ENCODE results near the gene LITAFD. TPM values are rescaled to one million over a fixed set of nuclear protein-coding genes. Genes with fewer than 3 reads are reported as not detected.
"Not testable (repeated sequence)": the region's sequence is repeated elsewhere in the genome, so short reads cannot be mapped to it uniquely, and the experiment has no call there.

LITAFD gene
- total RNA-seq, 1 donor from 2014 or later: not detected

DNA sequence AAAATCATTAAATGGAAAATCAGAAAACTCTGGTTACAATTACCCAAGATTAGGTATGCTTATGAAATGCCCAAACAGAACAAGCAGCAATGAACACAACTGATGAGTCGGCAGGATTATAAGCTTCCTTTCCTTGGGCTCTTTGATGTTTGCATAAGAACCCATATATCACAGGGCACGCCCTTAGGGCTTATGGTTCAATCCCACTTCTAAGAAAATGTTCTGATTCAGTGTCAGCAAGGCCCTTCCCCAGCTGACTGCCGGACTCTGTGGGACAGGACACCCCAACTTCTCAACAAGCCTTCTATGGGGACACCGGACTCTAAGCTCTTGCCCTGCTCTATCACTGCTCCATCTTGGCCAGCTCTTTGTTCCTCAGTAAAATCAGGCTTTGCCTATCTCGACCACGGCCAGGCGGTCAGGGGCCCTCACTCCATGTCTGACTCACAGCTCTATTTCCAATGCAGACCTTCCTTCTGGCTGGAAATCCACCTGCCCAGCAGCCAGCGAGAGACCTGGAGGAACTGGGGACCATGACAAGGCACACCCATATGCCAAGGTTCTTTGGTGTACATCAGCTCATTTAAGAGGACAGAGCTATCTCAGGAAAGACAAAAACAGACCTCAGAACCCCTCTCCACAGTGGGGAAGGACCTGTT lies 26.8 kb downstream of the LITAFD start:
- no peak for DNase-seq (ENCODE audit: low spot score)
- intact Hi-C loops (cut with DNase I): loop anchor here (10.0 kb wide), 1 partner anchor 96 kb away; no protein-coding TSS in a partner anchor

DNA sequence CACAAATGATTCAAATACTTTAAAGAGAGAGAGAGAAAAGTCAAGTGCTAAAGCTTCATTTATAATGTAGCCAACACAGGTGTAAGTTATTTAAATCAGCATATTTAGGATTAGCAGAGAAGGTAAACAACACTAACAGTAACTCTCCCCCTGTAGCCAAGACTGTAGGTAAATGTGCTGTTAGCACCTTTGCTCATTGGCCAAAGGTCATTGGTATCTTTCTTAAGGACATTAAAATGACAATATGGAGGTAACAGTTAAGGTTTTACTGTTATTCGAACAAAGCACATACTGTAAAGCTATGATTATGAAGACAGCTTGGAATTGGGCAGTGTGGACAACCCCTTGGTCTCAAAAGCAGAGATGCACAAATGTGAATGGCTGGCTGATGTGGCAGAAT lies 28.7 kb downstream of the LITAFD start:
- intact Hi-C loops (cut with DNase I): no loop called here
- no peak for DNase-seq (ENCODE audit: low spot score)

DNA sequence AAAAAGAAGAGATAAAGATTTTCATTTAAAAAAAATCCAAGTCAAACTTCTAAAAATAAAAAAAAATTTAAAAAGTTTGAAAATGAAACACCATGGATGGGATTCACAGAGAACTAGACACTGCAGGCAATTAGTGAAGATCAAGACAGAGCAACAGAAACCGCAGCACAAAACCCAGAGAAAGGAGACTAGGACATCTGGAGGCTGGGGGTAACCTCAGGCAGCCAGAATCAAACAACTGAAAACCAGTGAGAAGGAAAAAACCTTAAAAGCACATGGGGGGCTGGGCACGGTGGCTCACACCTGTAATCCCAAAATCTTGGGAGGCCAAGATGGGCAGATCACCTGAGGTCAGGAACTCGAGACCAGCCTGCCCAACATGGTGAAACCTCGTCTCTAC lies 30.6 kb downstream of the LITAFD start:
- DNase-seq (ENCODE audit: low spot score): no peak
- intact Hi-C loops (cut with DNase I): no loop called here

DNA sequence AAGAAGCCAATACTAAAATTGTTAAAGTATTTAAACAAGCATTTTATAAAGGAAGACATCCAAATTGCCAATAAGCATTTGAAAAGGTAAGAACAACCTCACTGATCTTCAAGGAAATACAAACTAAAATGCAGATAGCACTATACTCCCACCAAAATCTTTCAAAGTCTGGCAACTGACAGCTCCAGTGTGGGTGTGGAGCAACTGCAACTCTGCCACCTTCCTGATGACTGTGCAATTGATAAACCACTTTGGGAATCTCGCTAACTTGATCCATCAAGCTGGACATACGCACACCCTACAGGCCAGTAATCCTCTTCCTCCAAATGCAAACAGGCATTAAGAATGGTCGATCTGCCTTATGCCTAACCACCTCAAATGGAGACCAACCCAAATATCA lies 31.9 kb downstream of the LITAFD start:
- intact Hi-C loops (cut with DNase I): no loop called here
- DNase-seq (ENCODE audit: low spot score): no peak

DNA sequence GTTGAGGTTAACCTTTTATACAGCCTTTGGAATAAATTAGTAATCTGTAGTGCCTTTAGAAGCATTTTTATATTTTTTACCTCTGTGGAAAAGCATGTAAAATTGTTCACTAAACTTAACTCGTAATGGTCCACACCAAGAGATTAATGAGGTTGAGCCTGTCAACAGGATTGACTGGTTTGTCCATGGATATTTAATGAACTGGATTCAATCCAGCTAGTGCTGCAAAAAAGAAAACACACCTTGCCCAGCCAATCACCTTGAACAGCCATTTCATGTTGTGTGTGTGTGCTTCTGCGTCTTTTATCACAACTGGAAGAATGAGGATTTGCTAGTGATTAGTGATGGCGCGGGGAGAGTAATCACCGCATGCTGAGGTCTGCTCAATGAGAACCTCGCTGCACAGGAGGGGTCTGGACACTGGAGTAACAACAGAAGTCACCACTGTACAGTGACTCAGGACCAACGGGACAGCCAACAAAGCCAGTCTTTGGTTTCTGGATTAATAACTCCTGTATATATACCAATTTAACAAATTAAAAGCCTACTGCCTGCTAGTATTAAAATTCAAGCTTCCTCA lies 33.7 kb downstream of the LITAFD start:
- intact Hi-C loops (cut with DNase I): no loop called here

DNA sequence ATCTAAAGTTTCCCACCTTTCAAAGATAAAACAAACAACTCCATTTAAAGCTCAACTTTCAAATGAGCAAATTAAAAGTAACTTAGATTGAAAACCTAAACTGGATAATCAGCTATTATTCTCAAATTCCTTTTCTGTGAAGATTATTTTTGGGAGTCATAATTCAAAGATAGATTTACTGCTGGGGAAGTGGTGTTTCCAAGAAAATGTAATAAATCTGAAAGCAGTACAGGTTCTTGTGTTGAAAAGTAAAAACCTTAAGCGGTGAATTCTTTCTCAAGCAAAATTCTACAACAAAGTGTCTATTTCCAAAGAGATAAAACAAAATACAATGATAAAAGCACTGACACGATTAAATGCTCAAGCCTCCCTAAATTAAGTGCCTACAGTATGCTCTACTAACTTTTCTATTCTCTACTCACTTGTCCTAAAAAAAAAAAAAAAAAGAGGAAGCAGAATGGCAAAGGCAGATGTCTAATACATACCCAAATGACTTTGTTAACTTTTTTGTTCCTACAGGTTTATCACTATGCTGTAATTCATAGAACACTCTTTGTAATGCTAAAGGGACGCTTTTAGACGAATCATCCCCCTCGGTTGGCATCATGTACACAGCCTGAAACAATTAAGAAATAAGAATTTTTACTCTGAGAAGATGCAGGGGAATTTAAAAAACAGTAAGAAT lies 34.5 kb downstream of the LITAFD start:
- intact Hi-C loops (cut with DNase I): no loop called here

More for the DNA sequence above, 33.7 kb downstream of the LITAFD start:
- DNase-seq (ENCODE audit: low spot score): no peak

DNA sequence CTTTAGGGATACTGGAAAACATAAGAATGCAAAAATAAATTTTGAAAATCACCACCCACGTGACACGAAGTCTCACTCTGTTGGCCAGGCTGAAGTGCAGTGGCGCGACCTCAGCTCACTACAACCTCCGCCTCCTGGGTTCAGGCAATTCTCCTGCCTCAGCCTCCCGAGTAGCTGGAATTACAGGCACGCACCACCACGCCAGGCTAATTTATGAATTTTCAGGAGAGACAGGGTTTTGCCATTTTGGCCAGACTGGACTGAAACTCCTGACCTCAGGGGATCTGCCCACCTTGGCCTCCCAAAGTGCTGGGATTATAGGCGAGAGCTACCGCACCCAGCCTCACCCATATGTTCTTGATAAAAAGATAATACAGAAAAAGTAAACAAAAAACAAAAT lies 35.2 kb downstream of the LITAFD start:
- DNase-seq (ENCODE audit: low spot score); intact Hi-C loops (cut with DNase I): not testable (repeated sequence)

More for the DNA sequence above, 34.5 kb downstream of the LITAFD start:
- no peak for DNase-seq (ENCODE audit: low spot score)

DNA sequence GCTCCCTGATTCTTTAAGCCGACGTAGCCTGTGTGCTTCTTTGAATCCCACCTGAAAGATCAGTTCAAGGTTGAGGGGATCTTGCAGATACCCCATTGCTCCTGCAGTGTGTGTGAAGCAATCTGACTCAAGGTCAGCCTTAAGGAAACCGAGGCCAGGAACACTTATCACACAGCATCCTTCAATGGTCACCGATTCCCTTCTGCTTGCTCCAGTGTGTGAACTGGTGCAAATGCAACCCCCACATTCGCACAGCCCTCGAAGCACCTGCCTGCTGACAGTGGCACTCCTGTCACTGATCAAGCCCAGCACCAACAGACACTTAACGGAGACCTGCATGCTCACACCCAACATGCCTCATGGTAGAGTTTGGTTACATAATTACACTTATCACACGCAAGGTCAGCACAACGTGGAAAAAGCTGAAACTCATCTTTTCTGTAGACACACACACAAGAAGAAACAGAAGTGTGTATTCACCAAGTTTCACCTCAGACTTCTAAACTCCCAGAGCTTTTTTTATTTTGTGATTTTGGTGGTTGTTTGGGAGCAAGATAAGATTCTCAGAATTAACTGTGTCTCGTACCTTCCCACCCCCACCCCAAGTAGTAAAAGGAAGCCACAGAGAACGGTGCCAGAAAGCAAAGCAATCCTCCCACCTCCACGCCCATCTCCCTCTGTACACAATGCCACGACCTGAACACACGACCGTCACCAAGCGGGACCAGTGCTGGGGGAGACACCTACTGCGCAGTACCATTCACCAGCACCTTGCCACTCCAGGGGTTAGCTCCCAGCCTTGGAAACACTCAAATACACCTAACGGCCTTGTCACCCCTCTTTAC lies 37.2 kb downstream of the LITAFD start:
- intact Hi-C loops (cut with DNase I): no loop called here
- no peak for DNase-seq (ENCODE audit: low spot score)

DNA sequence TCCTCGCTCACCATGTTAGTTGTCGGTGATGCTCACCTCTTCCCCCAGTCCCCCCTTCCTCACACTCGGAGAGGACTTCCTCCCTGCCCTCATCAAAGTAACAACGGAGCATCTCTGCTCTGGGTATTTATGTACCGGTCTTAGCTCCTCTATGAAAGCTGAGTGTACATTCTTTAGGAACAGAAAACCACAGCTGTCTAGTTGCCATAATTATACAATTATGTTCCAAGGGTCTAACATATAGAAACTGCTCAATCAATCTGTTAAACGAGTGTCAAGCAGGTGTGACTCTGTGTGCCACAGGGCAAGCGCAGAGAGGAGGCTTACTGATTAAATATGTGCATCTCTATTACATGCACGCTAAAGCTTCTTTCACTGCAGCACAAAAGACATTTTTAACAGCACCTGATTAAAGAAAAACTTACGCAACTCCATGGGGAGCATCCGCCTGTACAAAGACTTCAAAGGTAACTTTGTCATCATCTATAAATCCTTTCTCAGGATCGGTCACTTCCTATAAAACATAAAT lies 37.8 kb downstream of the LITAFD start:
- intact Hi-C loops (cut with DNase I): no loop called here
- no peak for DNase-seq (ENCODE audit: low spot score)

DNA sequence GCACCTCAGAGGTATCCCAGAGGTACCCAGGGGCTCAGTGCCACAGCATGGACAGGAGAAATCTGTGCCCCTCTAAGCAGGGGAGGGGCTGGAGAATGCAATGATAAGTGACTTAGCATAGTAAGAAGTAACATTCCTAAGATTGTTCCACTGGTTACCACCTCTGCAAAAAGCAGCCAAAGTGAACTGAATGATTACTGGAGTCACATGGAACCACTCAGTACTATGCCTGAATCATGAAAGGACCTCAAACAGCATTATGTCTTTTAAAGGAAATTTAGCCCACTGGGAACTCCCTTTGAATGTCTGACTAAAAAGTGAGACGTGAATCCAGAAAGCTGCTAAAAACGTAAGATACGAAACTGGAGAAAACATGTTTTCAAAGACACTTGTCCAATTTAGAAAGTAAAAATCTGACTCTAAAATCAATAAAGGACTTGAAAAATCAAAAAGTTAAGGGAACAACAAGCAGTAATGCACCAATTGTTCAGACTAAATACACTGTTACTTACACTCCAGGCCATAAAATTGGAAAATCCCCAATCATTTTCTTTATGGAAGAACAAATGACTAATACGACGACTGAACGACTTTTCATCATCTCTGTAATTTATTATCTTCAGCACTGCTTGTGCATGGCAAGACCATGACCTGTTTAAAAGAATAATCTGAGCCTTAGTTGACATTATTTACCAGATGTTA lies 38.6 kb downstream of the LITAFD start:
- intact Hi-C loops (cut with DNase I): no loop called here
- DNase-seq (ENCODE audit: low spot score): no peak

DNA sequence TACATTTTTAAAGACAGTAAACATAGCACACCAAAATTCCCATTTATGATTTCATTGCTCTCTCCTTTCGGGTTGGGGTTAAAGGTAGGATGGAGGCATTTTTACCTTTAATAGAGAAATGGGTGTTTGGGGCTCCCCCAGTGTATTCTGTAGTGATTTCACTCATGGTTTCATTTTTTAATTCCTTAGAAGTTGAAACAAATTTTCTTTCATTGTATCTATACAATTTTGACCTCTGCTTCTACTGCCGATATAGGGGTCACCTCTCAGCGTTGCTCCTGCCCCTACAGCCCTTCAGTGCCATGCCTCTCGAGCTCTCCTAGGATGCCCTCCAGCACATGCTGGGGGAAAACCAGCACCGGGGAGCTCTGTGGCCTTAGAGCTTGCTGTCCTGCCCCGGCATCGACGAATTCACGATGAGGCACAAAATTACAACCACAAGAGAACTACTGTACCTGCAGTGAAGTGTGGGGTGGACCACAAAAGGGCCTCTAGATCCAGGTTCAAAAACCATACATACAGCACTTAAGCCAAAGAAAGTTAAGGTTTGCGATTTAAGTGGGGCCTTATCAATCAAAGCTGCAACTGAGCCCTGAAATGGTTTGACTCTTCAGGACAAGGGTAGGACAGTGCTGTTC lies 39.3 kb downstream of the LITAFD start:
- intact Hi-C loops (cut with DNase I): no loop called here
- DNase-seq (ENCODE audit: low spot score): no peak

DNA sequence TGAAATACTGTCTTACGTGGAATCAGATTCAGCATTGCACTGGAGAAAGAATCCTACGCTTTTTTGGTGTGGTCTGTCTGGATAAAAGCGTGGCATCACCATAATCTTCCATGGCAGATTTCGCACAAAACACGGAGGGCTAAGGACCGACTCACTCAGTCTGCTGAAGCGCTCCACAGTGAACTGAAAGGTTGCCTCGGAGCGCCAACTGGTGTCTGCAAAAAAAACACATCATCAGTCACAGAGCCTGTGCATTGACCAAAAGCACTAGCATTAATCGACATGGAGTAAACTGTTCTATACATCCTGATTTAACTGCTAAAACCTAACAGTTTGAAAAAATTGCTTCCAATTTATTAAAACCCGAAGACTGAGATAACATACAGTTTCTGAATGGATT lies 41.0 kb downstream of the LITAFD start:
- intact Hi-C loops (cut with DNase I): no loop called here

DNA sequence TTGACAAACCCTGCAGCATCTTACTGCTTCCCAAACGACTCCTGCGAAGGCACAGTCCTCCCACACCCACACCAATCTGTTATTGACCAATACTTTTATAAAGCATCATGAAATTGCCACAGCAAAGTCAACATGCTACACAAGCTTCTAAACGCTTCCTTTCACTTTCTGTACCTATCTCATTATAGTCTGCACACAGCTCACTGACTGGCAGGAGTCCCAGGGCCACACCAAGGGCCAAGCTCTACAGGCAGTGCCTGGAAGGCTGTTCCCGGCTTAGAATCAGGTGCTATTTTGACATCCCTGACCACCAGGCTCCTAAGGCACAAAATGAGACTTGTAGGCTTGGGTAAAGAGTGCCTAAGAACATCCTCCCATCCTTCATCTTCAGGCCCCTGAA lies 42.1 kb downstream of the LITAFD start:
- intact Hi-C loops (cut with DNase I): no loop called here
- DNase-seq (ENCODE audit: low spot score): no peak

More for the DNA sequence above, 41.0 kb downstream of the LITAFD start:
- DNase-seq (ENCODE audit: low spot score): no peak

DNA sequence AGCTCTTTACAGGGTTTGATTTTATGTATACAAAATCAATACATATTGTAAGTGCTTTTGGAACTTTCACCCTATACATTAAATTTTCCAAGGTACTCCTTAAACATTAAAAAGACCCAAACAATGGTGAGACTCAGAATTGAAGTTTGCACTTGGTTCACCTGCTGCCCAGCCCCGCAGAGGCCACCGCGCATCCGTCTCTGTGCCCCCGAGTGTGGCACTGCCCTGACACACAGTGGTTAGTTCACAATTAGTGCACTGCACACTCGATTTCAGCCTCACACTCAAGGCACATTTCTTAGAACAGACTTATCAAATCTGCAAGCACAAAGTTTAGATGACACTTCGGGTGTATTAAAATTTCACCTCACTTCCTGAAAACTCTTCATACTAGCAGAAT lies 43.3 kb downstream of the LITAFD start:
- intact Hi-C loops (cut with DNase I): no loop called here
- no peak for DNase-seq (ENCODE audit: low spot score)

DNA sequence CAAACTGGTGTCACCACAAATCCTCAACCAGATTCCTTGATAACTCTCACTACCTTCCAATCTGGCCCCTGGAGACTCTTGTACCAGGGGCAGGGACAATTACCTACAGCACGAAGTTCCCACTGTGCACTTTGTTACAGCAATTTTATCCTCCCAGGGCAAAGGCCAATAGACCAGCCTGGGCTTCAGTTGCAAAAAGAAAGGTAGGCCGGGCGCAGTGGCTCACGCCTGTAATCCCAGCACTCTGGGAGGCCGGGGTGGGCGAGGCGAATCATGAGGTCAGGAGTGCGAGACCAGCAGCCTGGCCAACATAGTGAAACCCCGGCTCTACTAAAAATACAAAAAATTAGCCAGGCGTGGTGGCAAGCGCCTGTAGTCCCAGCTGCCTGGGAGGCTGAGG lies 44.7 kb downstream of the LITAFD start:
- DNase-seq (ENCODE audit: low spot score): no peak
- intact Hi-C loops (cut with DNase I): no loop called here

DNA sequence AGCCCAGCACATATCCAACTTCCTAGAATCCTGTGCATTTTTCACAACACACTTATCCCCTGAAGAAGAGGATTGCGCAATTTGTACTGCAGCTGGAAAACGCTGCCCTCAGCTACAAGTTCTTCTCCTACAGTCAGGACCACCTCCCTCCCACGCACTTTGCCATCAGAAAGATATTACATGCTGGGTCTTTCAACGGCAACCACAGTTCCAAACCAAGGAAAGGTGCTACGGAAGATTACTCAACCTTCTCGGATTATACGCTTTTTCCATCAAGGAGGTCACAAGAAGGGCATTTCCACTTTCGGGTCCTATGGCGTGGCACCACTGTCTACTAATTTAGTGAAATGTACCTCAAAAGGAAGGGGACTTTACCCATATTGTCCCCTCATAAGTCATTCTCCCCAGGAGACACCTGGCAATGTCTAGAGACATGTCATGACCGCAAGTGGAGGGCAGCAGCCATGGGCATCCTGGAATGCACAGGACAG lies 46.4 kb downstream of the LITAFD start:
- DNase-seq (ENCODE audit: low spot score): no peak
- intact Hi-C loops (cut with DNase I): no loop called here

DNA sequence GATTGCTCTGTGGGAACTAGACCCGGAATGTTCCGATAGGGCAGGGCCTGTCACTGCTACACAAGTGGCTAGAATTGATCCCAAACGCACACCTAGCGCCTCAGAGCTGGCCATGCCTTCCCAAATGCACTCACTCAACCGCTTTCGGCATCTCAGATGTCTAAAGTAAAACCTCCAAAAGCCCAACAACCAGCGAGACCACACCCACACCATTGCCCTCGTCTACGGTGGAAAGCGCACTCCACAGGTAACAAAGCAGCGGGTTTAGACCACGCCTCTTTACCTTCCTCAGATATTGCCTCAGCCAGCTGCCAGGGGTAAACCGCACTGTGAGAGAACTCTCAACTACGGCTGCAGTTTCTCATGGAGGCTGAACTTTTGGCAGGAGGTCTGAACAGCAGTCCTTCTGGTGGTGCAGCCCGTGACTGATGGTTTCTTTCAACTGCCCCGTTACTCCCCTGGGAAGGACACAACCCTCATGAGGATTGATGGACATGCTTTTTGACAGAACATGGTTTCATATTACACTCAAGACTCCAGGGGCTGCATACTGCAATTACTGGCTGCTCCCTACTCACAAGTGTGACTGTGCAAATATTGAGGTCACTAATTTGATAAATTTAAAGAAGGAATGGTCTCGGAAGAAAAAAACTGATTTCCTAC lies 47.1 kb downstream of the LITAFD start:
- DNase-seq (ENCODE audit: low spot score): no peak
- intact Hi-C loops (cut with DNase I): no loop called here

DNA sequence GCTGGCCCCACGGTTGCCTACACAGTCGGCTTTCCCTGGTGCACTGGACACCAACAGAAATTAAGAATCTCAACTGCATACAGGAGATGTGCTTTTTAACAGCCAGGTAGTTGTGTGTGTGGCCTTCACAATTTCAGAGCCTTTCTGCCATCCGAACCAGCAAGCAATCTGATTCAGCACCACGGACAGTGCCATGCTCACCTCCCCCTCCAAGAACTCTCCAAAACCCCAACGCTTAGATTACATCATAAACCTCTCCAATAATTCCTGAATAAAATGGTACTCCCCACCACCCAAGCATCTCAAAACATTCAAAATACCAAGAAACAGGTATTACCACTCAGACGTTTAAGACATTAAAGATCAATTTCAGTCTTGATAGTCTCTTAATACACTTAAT lies 49.7 kb downstream of the LITAFD start:
- no peak for DNase-seq (ENCODE audit: low spot score)
- intact Hi-C loops (cut with DNase I): loop anchor here (10.0 kb wide), 1 partner anchor 73 kb away; no protein-coding TSS in a partner anchor

Measured in cardiac septum (tissue), 1 donor.